RKO (cell line): ENCODE data around the gene ELOVL1.
"Not testable (repeated sequence)": the region's sequence is repeated elsewhere in the genome, so short reads cannot be mapped to it uniquely, and the experiment has no call there.

Source experiments
- DNase-seq: peaks from one replicate; pipeline ENCODE4 v3.0.0-alpha.2; 2016; ENCODE audit warnings: low spot score

ELOVL1 gene

DNA sequence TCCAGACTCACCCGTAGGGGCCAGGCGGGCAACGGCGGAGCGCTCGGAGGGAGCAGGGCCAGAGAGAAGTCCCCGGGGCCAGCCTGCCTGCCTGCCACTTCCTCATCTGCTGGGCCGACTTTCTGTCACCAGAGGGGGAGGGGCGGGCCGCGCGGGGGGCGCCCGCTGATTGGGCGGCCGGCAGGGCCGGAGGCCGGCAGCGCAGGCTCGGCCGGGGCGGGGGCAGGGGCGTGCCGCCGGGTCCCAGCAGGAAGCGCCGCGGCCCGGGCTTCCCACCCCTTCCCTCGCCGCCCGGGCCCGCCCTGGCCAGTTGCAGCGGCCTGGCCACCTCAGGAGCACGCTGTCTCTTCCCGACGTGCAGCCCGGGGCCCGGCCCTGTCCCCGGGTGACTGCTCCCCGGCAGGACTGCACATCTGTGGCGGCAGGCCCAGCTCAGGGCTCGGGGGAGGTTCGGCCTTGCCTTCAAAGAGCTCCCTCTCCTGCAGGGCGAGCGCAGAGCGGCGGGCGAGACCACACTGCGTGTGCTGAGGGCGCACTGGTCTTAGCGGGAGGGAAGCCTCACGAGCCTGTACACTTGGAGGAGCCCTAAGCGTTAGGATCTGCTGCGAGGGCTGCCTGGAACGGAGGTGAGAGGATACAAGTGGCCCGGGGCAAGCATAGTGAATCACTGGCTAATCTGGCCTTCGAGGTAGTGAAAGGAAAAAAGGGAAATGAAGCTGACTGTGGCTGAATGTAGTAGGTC, at the start of gene ELOVL1:
Gene ELOVL1, minus strand, starts transcription at position 108 of the 742 bp plus-strand sequence. CDS start 2,402 bp downstream, outside the sequence.
- DNase-seq = peak; percentile 89

DNA sequence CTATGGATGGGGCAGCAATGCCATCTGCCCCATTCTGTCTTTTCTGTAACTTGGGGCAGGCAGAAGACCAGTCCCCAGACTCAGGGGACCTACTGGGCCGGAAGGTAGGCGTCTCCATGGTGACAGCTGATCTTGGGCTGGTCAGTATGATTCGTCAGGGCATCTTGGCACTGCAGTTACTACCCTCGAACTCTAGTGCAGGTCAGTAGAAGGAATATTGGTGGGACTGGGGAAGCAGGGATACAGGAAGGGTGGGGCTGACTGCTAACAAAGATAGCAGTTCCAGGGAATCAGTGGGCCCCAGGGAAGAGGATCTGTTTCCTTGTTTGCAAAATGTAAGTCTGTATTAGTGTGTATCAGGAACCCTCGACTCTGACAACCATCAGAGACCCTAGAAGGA, 48.1 kb upstream of the ELOVL1 start:
- DNase-seq = no peak

DNA sequence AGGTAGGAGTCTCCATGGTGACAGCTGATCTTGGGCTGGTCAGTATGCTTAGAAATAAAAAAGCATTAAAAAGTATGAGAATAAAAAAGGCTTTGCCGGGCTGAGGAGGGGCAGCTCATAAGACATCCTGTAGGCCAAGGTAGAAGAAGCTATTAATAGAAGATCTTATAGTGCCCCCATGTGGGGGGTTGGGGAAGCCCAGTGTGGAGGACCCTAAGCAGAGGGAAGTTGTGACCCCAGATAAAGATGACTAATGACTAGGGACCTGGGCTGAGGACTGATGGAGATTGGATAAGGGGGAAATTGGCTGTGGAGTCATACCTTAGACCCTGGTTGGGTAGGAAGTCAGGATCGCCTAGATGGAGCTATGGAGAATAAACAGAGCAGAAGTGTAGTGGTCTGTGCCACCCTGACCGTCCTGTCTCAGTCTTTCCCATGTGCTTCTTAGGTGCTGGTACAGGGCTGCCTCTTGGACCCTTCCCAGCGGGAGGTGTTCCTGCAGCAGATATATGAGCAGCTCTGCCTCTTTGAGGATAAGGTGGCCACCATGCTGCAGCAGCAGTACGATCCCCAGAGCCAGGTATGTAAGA, 46.9 kb upstream of the ELOVL1 start:
- peak; percentile 70 for DNase-seq

DNA sequence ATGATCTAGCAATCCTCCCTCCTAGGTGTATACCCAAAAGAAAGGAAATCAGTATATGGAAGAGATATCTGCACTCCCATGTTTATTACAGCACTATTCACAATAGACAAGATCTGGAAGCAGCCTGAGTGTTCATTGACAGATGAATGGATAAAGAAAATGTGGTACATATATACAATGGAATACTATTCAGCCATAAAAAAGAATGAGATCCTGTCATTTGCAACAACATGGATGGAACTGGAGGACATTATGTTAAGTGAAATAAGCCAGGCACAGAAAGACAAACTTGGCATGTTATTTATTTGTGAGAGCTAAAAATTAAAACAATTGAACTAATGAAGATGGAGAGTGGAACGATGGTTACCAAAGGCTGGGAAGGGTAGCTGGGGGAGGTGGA, 45.6 kb upstream of the ELOVL1 start:
- not testable (repeated sequence) for DNase-seq

DNA sequence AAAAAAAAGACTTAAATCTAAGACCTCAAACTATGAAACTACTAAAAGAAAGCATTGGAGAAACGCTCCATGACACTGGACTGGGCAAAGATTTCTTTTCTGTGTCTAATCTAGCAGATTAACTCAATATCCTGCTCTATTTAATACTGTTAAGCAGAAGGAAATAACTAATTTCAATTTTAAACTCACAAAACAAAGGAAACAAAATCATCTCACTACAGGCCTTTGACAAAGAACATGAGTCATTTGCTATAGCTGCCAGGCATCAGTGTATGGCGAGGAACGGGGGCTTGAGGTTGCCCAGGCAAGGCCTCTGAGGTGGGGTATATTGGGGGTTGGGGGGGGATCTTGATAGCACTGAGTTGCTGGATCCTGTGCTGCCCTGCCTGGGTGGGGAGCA, 42.8 kb upstream of the ELOVL1 start:
- no peak for DNase-seq

DNA sequence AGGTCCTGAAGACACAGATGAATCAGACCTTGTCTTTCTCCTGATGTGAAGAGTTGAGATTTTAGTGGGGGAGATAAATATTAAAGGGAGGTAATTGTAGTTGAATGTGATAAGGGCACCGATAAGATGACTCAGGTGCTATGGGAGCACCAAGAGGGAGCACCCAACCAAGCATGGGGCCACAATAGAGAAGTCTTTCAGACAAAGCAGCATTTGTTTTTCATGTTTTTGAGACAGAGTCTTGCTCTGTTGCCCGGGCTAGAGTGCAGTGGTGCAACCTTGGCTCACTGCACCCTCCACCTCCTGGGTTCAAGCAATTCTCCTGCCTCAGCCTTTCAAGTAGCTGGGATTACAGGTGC, 38.0 kb upstream of the ELOVL1 start:
- DNase-seq = no peak

DNA sequence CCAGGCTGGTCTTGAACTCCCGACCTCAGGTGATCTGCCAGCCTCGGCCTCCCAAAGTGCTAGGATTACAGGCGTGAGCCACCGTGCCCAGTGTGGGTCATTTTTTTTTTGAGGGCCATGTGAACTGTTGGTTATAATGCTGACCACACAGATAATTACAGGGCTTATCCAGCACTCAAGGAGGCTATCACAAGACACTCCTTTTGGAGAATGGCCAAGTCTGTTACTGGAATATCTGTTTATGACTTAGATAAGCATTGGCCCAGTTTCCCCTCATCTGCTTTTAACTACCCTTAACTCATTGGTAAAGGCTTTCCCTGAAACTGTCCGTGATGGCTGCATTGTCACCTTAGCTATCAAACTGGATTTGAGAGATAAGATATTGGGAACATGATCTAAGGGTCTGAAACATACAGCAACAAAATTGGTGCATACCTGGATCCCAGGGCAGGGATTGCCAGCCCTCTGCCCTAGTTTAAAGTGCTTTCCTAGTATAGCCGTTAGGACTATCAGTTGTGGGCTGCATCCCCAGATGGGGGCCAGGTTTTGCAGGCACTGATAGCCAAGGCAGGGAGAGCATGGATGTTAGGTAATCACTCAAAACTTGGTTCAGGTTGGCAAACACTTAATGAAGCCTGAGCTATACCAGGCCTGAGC, 37.5 kb upstream of the ELOVL1 start:
- DNase-seq = no peak

DNA sequence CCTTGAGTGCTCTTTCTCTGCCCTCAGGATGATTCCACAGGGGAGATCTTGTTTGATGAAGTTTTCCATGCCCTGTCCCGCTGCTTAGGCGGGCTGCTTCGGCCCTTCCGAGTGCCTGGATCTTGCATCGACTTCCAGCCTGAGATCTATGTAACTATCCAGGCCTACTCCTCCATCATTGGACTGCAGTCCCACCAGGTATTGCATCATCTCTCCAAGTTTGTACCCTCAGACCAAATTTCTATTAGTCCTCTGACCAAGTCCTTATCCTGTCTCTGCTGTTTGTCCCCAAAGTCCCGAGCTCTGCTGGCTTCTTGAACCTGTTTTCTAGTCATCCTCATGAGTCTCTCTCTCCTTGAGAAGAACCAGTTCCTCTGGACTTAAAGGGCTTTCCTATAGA, 36.5 kb upstream of the ELOVL1 start:
- DNase-seq = no peak

DNA sequence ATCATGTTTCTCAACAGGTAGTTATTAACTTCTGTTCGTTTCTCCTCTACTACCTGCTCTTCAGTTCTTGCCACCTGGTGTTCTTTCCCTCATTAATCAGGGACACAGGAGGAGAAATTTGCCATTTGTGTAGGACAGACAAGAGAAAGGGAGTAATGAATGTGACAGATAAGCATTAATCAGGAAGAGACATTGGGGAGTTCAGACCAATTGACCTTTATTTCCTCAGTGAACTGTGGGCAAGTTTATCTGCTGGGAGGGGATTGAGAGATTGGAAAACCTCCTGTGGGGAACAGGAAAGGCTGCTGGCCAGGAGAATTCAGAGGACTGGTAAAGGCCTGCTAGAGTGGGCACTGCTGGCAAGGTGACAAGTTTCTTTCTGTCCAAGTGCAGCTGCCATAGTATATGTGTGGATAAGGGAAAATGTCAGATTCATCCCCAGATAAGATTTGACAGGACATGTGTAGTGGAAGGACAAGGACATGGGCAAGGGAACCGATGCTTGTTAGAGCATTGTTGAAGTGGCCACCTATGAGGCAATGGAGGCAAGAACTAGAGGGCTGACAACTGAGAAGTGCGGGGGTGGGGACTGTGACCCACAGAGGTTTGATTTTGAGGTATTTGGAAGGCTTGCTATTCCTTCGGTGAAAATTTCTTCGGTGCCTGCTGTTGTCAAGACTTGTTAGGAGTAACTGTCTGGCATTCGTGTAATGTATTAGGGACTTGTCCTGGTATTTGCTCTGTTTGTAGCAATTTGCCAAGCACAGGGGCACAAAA, 34.5 kb upstream of the ELOVL1 start:
- DNase-seq = no peak

DNA sequence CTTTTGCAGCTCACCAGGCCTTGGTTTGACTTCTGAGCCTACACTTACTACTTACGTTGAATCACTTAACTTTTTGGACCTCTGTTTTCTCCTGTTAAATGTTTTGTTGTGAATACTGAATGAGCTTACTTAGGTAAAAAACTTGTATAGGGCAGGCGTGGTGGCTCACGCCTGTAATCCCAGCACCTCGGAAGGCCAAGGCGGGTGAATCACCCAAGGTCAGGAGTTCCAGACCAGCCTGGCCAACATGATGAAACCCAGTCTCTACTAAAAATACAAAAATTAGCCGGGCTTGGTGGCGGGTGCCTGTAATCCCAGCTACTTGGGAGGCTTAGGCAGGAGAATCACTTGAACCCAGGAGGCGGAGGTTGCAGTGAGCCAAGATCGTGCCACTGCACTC, 32.6 kb upstream of the ELOVL1 start:
- DNase-seq = not testable (repeated sequence)

DNA sequence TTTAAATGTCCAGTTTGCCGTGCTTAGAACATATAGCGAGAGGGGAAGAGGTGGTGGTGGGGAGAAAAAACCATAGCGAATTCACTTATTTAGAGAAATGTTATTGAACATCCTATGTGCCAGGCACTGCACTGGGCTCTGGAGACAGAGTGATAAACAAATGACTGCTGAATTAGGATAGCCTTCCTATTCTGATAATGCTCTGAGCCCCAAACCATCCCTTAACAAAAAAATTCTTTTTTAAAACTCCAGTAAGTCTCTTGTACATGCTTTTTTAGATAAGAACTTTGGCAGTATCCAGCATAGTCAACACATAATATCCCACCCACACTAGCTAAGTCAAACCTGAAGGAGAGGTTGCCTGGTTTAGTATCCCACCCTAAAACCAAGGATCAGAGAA, 30.4 kb upstream of the ELOVL1 start:
- no peak for DNase-seq

DNA sequence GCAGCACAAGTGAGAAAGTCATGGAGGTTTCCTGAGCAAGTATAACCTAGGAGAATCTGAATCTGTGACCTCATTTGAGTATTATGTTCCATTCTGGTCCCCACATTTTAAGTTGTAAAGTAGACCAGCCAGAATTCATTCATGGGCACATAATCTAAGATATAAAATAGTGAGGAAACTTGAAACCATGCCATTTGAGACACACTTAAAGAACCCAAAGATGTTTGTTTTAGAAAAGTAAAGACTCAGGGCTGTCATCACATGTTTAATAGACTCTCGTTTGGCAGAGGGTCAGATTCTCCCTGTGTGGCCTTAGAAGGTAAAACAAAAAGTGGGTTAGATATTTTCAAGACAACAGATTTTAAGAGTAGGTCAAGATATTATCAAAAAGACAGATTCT, 28.2 kb upstream of the ELOVL1 start:
- no peak for DNase-seq

DNA sequence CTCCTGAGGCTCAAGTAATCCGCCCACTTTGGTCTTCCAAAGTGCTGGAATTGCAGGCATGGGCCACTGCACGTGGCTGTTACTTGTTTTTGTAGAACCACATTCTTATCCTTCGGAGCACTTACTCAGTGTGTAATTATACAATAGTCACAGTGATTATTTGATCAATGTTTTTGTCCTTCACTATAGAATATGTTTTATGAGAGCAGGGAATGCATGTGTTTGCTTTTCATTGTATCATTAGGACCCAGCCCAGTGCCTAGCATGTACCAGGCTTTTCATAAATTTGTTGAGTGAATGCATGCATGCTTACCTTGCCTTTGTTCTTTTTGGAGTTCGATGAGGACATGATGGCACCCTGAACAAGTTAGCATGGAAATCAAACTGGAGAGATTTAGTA, 27.7 kb upstream of the ELOVL1 start:
- DNase-seq = no peak

DNA sequence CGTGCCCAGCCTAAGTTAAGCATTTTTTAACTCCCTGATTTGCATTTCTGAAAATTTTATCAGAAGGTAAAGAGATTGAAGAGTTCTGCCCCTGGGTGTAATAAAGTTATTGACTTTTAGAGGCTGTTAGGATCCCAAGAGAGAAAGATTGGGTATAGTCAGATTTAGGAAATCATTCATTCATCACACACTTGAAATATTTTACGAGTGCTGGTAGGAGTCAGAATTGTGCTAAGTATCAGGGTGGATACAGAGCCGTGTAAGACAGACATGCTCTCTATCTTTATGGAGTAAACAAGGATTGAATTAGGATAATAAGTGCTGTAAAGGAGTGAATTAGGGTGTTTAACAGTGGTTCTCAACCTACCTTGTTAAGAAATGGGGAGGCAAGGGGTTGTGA, 24.9 kb upstream of the ELOVL1 start:
- DNase-seq = no peak

DNA sequence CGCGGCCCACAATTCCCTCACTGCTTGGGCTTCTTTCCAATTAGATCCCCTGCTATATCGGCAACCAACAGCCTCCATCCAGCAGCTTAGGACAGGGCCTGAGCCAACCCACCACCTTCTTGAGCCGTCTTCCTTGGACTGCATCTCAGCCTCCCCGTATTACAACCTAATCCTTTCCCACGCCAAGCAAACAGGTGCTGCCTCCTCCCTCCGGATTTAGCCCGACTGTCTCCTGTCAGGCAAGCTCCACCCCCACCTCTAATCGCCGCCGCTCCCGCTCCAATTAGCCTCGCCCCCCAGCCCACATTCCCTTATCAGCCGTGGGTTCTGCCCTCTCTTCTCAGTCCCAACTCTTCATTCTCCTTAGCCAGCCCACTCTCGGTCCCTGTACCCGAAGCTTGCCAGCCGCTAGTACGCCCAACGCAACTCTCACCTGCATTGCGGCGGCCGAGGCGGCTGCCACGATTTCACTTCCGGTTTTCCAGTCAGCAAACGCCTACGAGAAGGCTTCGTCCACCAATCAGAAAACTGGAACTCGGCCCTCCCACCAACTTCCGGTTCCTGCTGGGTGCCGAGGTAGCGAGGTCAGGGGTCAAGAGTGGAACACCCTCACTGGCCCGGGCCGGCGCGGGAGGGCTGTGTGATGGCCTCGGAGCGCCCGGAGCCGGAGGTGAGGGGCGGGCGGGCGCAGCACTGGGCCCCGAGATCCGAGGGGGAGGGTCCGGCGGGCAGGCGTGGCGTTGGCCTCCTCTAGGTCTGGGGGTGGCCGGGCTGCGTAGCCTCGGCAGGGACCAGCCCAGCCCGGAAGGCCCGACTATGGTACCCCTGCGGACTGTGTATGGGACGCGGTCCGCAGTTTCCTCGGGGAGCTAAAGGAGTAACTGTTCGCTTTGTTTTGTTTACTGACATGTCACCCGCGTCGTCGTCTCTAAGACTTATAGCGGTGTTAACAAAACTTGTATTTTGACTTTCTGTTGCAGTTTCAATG, 21.8 kb upstream of the ELOVL1 start, which contains the start of the genes MED8 and SZT2:
Gene MED8, minus strand, starts transcription at position 475 of the 988 bp plus-strand sequence. Its CDS starts 36 bp downstream, at position 439.
Gene SZT2, plus strand, starts transcription at position 574 of the 988 bp plus-strand sequence. Its CDS starts 70 bp downstream, at position 644.
- DNase-seq = peak; percentile 96

DNA sequence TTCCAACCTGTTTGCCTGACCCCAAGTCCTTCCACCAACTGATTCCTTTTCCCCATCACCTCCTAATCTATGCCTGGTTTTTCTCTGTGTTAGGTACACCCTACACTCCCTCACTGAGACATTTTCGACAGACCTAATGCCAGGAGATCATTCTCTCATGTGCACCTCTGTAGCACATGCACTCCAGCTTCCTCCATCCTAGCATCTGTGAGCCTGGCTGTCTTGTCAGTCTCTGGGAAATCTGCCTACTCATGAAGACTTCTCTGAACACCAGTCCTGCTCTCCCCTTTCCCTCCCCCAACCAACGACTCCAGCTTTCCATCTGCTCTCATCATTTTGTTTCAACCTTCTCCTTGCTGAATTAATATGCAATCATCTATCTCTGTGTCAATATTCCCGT, 20.8 kb upstream of the ELOVL1 start:
- no peak for DNase-seq

DNA sequence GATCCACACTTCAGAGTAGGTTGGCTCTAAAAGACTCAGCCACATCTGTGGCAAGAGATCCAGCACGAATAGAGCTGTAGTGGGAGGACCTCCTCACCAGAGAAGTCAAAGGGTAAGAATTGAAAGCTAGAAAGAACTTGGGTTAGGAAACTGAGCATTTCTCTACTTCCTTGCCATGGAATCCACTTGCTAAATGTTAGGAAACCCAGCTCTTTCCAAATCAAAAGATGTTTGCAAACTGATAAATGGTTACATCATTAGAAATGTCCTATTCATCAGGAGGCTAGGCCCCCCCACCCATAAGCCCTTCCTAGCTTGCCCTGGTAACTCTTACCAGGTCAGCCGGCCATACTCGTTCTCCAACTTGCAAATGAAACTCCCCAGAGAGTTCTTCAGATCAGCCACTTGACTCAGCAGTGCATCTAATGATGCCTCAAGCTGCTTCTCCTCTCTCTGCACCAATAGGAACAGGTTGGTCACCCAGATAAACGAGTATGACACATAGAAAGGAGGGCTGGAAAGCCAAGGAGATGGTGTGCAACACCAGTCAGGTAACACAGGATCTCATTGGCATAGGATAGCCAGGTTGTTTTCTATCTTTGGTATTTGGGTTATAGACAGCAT, 20.3 kb upstream of the ELOVL1 start:
- peak; percentile 65 for DNase-seq

DNA sequence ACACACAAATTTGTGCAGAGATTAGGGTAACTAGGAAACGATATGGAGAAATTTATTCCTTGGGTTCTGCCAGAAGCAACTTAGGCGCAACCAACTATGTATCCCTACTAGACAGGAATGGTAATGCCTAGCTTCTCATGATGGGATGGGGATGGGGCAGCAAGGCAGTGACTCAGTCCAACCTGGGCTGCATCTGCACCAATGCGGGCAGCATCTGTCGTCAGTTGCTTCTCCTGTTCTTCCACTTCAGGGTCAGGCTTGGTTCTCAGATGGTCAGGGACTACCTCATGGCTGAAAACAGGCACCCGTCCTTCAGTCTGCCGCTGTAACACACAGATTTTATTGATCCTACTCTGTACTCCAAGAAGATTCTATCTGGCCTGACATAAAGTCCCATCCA, 18.9 kb upstream of the ELOVL1 start:
- no peak for DNase-seq

DNA sequence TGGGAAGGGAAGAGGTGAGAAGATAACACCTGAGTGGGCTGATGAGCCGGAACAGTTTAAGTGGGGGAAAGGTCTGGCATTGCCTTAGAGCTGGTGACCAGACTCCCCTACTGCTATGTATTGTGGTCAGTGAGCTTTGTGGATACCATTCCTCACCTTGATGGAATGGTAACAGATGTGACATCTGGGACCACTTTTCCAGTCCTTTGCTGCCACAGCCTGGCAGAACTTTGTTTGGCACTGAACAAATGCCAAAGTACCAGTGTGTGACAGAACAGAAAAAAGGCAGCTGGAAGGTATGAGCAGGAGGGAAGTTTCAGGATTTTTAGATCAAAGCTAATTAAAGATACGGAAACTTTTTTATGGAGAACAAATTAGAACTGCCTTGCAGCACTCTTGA, 15.6 kb upstream of the ELOVL1 start:
- no peak for DNase-seq

DNA sequence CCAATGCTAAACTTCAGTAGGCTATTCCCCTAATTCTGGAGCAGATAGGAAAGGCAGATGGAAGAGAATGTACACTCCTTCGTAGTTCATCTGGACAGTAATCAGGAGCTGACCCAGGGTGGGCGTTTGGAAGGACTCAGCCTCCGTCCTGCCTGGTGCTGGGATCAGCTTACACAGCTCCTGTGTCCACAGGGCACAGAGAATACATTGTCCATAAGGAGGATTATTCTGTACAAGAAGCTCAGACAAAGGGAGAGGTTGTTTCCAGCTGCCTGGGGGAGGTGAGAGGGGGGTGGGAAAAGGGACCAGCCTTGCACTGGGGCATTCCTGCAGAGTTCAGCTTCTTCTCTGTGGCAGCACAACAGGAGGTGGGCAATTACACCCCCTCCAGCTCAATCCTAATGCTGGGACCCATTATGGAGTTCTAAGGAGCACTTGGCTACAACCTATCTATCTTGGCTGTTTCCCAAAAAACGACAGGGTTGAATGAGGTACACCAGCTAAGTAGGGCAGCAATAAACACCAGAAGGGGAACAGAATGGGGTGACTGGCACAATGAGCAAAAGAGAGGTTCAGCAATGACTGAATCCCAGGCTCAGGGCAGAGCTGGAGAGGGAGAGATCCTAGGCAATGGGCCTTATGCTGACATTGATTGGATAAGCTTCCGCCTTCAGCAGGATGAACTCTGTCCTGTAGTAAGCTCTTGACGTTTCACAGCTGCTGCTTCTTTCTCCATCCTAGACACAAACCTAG, 14.4 kb upstream of the ELOVL1 start:
- DNase-seq = no peak
